Immature natural killer cell (primary cell): ENCODE measurements around the gene CRTC1. TPM values are rescaled to one million over a fixed set of nuclear protein-coding genes. Genes with fewer than 3 reads are reported as not detected.

Experiments used
- DNase-seq, 3 donors: peaks; one replicate each; pipeline ENCODE4 v3.0.0; 2022; ENCODE audit warnings: mixed read lengths in 1 of 3
- H3K27ac Mint-ChIP-seq, 6 donors: one replicate each; pipeline ENCODE4 v1.8.0; 2020; ENCODE audit warnings: mixed read lengths in 6 of 6, mild to moderate bottlenecking in 5 of 6, inconsistent platforms in 4 of 6, moderate library complexity in 3 of 6
- H3K27me3 Mint-ChIP-seq, 3 donors: one replicate each; pipeline ENCODE4 v1.8.0; 2020 to 2021; ENCODE audit warnings: low read depth in 3 of 3, mild to moderate bottlenecking in 3 of 3, mixed read lengths in 3 of 3, moderate library complexity in 3 of 3, inconsistent platforms in 1 of 3
- H3K36me3 Mint-ChIP-seq, 3 donors: one replicate each; pipeline ENCODE4 v1.8.0; 2020; ENCODE audit warnings: mixed read lengths in 3 of 3, inconsistent platforms in 2 of 3, mild to moderate bottlenecking in 2 of 3
- H3K4me1 Mint-ChIP-seq, 2 donors: one replicate each; pipeline ENCODE4 v1.8.0; 2020; ENCODE audit warnings: inconsistent platforms in 2 of 2, mild to moderate bottlenecking in 2 of 2, mixed read lengths in 2 of 2, moderate library complexity in 1 of 2
- H3K4me3 Mint-ChIP-seq, 5 donors: one replicate each; pipeline ENCODE4 v1.8.0; 2020; ENCODE audit warnings: mild to moderate bottlenecking in 5 of 5, mixed read lengths in 5 of 5, inconsistent platforms in 3 of 5, moderate library complexity in 3 of 5
- H3K9me3 Mint-ChIP-seq, 6 donors: one replicate each; pipeline ENCODE4 v1.8.0; 2020; ENCODE audit warnings: mild to moderate bottlenecking in 6 of 6, mixed read lengths in 6 of 6, inconsistent platforms in 4 of 6, moderate library complexity in 3 of 6
- polyA plus RNA-seq, 3 donors: library from polyadenylated mRNA; unstranded; fragments of 300-500 nt; fragmentation: Illumina TruSeq; gene quantifications; one replicate each; pipeline ENCODE4 v1.2.3, GENCODE V29; 2021

The CRTC1 gene
- polyA plus RNA-seq, 3 donors from 2014 or later: 0.50 to 1.1 (median 0.85) TPM

DNA sequence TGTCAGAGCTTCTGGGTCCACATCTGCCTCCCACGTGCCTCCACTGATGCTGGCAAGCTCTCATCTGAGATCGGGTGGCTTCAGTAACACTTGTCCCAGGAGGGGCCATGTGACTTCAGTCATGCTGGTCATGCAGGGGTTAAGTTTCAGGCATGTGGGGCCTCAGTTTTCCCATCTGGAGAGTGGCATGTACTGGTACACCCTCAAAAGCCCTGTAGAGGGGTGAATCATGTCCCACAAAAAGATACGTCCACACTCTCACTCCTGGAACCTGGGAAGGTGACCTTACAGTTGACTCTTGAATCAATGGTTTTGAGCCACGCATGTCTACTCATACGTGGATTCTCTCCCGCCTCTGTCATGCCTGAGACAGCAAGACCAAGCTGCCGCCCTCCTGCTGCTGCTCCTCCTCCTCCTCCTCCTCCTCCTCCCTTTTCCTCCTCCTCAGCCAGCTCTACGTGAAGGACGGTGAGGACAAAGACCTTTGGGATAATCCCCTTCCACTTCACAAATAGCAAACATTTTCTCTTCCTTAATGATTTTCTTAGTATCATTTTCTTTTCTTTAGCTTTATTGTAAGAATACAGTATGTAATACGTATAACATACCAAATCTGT is 54.0 kb downstream of the CRTC1 start:
- Mint-ChIP-seq H3K27ac (peak overlapping the region in 1 of 6 donors; percentile 34), H3K4me3 (no peak overlapping the region), H3K9me3 (no peaks in the 10 kb centered on the region), H3K27me3 (peaks cover 0 to 3% (median 0%) of the 10 kb centered on the region in 3 donors), H3K4me1 (peaks cover 0 to 3% of the 10 kb centered on the region in 2 donors), H3K36me3 (no peaks in the 10 kb centered on the region)
- DNase-seq: no peak

DNA sequence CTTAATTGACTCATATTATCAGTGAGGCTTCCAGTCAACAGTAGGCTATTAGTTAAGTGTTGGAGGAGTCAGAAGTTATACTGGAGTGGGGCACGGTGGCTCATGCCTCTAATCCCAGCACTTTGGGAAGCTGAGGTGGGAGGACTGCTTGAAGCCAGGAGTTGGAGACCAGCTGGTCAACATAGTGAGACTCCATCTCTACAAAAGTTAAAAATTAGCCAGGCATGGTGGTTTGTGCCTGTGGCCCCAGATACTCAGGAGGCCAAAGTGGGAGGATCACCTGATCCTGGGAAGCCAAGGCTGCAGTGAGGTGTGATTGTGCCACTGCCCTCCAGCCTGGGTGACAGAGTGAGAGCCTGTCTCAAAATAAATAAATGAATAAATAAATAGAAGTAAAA is 54.5 kb downstream of the CRTC1 start:
- no peak overlapping the region for H3K4me3 Mint-ChIP-seq
- H3K27ac Mint-ChIP-seq: peak overlapping the region in 1 of 6 donors; percentile 34
- no peaks in the 10 kb centered on the region for H3K9me3 Mint-ChIP-seq
- peaks cover 0 to 3% (median 0%) of the 10 kb centered on the region in 3 donors for H3K27me3 Mint-ChIP-seq
- H3K4me1 Mint-ChIP-seq: peaks cover 0 to 2% of the 10 kb centered on the region in 2 donors
- no peak for DNase-seq
- H3K36me3 Mint-ChIP-seq: no peaks in the 10 kb centered on the region

DNA sequence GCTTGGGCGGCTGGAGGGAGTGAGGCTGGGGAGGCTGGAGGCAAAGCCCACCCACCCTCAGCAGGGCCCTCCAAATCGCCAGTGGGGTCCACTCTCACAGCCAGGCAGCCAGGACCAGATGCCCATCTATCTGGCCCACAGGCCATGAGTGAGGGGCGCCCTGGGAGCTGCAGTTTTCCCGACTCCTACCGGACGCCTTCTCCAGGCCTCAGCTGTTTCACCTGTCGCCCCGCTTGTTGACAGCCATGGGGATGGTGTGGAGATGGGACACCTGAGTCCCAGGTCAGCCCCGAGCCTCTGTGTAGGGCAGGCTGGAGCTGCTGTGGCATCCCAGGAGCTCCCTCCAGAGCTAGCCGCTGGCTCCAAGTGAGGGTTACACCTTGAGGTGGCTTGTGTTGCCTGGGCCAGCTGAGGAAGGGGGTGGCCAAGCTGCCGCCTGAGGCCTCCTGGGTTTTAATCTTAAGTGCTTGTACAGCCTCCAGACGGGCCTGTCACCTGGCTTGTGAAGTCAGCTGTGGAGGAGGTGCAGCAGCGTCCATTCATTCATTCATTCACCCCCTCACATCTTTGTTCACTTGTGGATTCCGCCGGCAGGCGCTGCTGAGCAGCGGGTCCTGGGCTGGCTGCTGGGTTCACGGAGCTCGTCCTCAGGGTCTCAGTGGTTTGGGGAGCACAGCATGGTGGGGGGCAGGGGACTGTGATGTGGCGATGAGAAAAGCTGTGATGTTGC is 55.6 kb downstream of the CRTC1 start:
- Mint-ChIP-seq H3K4me1 (peaks cover 0 to 2% of the 10 kb centered on the region in 2 donors), H3K9me3 (no peaks in the 10 kb centered on the region), H3K36me3 (no peaks in the 10 kb centered on the region), H3K27ac (peak overlapping the region in 1 of 6 donors; percentile 11), H3K27me3 (peaks cover 0 to 2% (median 0%) of the 10 kb centered on the region in 3 donors), H3K4me3 (no peak overlapping the region)
- DNase-seq: no peak

DNA sequence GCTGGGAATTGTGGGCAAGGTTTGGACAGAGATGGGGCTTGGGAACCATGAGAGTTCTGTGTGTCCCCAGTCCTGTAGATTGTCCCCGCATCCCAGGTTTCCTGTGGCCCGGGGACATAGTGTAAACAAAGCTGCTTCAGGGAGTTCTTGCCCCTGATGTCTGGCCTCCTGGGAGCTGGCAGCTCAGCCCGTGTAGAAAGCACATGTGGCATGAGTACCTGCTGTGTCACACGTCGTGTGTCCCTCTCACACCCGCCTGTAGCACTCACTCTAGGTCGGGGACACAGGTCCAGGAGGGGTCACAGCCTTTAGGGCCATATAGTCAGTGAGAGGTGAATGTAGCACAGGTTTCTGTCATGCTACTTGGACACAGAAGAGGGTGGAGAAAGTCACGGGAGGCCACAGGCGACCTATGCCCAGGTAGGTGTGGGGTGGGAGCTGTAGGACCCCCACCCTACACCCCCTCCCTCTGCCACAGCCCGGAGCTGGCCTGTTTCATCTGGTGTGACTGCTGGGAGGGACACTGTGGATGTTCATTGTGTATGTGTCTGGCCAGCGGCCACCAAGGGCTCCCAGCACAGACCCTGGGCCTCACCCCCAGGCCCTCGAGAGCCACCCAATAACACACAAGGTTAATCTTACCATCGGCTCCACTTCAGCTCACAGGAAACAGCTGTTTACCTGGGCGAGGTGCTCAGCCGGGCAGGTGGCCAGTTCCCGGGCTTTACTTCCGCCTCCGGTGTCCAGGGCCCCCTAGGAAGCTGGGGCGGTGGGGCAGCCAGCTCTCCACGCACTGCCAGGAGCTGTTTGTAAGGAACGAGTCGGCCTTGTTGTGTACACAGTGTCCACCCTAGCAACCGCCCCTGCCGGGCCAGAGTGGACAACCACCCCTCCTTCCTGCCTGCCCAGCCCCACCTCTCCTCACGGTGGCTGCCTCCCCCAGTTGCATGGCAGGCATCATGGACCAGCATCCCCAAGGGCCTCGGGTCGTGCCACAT is 57.9 kb downstream of the CRTC1 start:
- H3K4me1 Mint-ChIP-seq: peaks cover 0 to 2% of the 10 kb centered on the region in 2 donors
- DNase-seq: no peak
- no peaks in the 10 kb centered on the region for H3K36me3 Mint-ChIP-seq
- no peaks in the 10 kb centered on the region for H3K9me3 Mint-ChIP-seq
- H3K27ac Mint-ChIP-seq: no peak overlapping the region
- H3K27me3 Mint-ChIP-seq: peaks cover 0 to 2% (median 0%) of the 10 kb centered on the region in 3 donors
- H3K4me3 Mint-ChIP-seq: no peak overlapping the region

GRCh38 chr19:18742324-18742723 is 58.8 kb downstream of the CRTC1 start:
- Mint-ChIP-seq H3K4me3 (no peak overlapping the region), H3K27ac (no peak overlapping the region), H3K9me3 (no peaks in the 10 kb centered on the region), H3K27me3 (peaks cover 0 to 2% (median 0%) of the 10 kb centered on the region in 3 donors), H3K4me1 (peaks cover 0 to 2% of the 10 kb centered on the region in 2 donors), H3K36me3 (no peaks in the 10 kb centered on the region)
- DNase-seq: no peak

DNA sequence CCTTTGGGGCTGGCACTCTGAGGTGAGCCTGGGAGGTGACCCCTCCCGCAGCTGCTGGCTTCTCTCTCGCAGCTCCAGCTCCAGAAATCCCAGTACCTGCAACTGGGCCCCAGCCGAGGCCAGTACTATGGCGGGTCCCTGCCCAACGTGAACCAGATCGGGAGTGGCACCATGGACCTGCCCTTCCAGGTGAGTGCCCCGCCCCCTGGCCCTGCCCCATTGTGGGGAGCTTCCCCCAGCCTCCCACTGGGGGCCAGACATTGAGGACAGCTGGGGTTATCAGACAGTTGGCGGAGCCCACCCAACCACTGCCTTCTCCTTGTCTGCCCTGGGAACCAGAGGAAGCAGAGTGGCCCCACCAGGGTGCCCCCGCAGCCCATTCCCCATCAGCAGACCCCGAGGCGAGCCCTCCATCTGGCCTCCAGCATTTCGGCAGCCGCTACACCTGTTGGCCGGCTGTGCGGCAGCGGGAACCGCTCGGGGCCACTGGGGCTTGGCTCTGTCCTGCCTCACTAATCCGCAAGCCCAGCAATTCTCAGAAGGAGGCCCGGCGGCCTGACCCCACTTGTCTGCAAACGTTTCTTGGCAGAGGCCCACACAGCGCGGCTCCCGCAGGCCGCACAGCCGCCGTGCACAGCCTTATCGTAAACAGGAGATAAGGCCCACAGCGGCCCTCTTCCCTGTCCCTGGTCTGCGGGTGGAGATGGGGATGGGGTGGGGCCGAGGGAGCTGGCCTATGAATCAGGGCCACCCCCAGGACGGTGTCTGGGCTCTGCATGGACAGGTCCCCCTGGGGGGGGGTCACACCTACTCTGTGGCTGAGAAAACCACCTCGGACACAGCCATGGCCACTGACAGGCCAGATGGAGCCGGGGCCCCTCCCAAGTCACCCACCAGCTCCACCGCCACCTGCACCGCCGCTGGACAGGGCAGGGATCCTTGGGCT is 59.6 kb downstream of the CRTC1 start:
- H3K27ac Mint-ChIP-seq: no peak overlapping the region
- H3K4me3 Mint-ChIP-seq: no peak overlapping the region
- no peaks in the 10 kb centered on the region for H3K9me3 Mint-ChIP-seq
- peaks cover 0 to 2% (median 0%) of the 10 kb centered on the region in 3 donors for H3K27me3 Mint-ChIP-seq
- H3K36me3 Mint-ChIP-seq: no peaks in the 10 kb centered on the region
- DNase-seq: no peak
- H3K4me1 Mint-ChIP-seq: no peaks in the 10 kb centered on the region

DNA sequence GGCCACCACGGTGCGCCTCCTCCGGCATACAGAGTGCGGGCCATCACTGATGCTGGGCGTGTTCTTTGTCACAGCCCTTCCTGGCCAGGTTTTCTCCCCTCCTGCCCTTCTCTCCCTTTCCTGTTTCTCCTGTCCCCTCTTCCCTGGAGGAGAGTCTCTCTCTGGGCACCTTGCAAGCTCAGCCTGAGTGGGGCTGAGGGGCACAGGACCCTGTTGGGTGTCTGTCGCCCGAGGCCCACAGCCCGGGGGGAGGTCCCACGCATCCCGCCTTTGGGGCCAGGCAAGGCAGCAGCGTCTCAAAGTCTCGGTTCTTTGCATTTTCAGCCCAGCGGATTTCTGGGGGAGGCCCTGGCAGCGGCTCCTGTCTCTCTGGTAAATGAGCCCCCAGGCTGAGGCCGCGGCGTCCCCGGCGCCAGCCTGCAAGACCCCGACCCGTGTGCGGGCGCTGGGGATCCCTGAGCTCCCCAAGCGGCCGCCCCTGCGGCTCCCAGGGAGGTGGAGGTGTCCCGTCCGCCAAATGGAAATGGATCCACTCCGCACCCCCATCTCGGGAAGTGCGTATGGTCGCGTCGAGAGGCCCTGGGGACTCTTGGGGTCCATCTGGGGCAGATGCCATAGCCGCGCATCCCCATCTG is 60.4 kb downstream of the CRTC1 start:
- no peak for DNase-seq
- Mint-ChIP-seq H3K4me1 (no peaks in the 10 kb centered on the region), H3K4me3 (no peak overlapping the region), H3K27ac (no peak overlapping the region), H3K36me3 (no peaks in the 10 kb centered on the region), H3K9me3 (no peaks in the 10 kb centered on the region), H3K27me3 (peaks cover 0 to 2% (median 0%) of the 10 kb centered on the region in 3 donors)

DNA sequence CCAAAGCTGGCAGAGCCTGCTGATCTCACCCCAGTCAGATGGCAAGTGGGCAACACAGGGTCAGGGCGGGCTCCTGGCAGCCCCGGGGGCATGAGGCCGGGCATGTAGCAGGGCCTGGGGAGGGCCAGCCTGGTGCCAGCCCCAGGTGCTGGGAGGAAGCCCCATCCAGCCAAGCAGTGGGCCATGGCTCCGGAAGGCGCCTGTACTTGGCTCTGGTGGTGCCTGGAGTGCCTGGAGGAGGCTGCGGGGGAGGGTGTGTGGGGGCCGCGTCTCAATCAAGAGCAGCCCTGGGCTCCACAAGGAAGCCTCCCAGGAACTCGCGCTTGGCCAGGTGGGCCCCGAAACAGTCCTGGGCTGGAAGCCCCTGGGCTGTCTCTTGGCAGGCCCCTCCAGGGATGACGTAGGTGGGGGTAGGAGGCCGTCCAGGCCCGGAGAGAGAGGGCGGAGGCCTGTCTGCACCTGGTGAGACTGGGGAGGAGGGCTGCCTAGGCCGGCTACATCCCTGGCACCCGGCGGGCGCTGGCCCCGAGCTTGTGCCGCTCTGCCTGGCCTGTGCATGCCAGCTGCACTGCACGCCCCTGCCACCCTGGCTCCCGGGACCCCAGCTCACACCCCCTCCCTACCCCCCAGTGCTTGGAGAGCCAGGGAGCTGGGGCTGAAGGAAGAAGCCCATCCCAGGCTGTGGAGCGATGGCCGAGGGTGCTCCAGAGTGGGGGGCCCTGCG is 61.7 kb downstream of the CRTC1 start:
- H3K9me3 Mint-ChIP-seq: no peaks in the 10 kb centered on the region
- no peak for DNase-seq
- no peaks in the 10 kb centered on the region for H3K36me3 Mint-ChIP-seq
- no peaks in the 10 kb centered on the region for H3K27me3 Mint-ChIP-seq
- H3K4me3 Mint-ChIP-seq: no peak overlapping the region
- H3K4me1 Mint-ChIP-seq: no peaks in the 10 kb centered on the region
- H3K27ac Mint-ChIP-seq: no peak overlapping the region

DNA sequence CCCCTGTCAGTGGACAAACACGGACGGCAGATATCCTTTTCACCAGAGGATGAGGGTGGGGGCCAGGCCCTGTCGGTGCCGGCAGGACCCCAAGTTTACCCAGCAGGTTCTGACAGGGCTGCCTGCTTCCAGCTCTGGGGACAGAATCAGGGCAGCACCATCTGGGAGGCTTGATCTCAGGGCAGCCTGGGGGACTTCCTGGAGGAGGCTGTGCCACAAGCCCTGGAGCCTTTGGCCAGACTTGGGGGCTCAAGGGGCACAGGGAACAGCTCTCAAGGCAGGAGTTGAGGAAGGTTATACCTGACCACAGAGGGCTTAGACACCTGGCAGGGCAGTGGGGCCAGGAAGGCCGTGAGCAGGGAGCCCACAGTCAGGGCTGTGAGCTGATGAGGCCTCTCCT is 62.5 kb downstream of the CRTC1 start:
- H3K4me3 Mint-ChIP-seq: no peak overlapping the region
- no peaks in the 10 kb centered on the region for H3K9me3 Mint-ChIP-seq
- no peak overlapping the region for H3K27ac Mint-ChIP-seq
- H3K4me1 Mint-ChIP-seq: no peaks in the 10 kb centered on the region
- no peak for DNase-seq
- peaks cover 0 to 3% (median 3%) of the 10 kb centered on the region in 3 donors for H3K36me3 Mint-ChIP-seq
- no peaks in the 10 kb centered on the region for H3K27me3 Mint-ChIP-seq

GRCh38 chr19:18746401-18747325 is 63.2 kb downstream of the CRTC1 start:
- H3K36me3 Mint-ChIP-seq: peaks cover 0 to 3% (median 3%) of the 10 kb centered on the region in 3 donors
- H3K27me3 Mint-ChIP-seq: no peaks in the 10 kb centered on the region
- H3K9me3 Mint-ChIP-seq: no peaks in the 10 kb centered on the region
- no peak overlapping the region for H3K27ac Mint-ChIP-seq
- no peaks in the 10 kb centered on the region for H3K4me1 Mint-ChIP-seq
- DNase-seq: no peak
- H3K4me3 Mint-ChIP-seq: no peak overlapping the region

GRCh38 chr19:18749362-18750231 is 66.1 kb downstream of the CRTC1 start:
- DNase-seq: no peak
- H3K4me3 Mint-ChIP-seq: no peak overlapping the region
- H3K9me3 Mint-ChIP-seq: no peaks in the 10 kb centered on the region
- H3K27me3 Mint-ChIP-seq: no peaks in the 10 kb centered on the region
- H3K4me1 Mint-ChIP-seq: no peaks in the 10 kb centered on the region
- H3K36me3 Mint-ChIP-seq: peaks cover 5 to 12% (median 7%) of the 10 kb centered on the region in 3 donors
- no peak overlapping the region for H3K27ac Mint-ChIP-seq
